Panc1 (cell line): ENCODE results near the gene DENND1B. TPM values are rescaled to one million over a fixed set of nuclear protein-coding genes. Genes with fewer than 3 reads are reported as not detected.

Source experiments
- ATAC-seq: fragments of 200-7000 bp; cut with Tn5 transposase; 2 replicates; pipeline ENCODE4 v1.9.1; 2020; ENCODE audit warnings: mild to moderate bottlenecking, moderate library complexity
- BruUV-seq: library from RNA; stranded (reverse); fragments of 400-500 nt; replicated peaks from 2 replicates; lab custom pipeline; 2021; lab: Mats Ljungman, UMichigan
- CTCF ChIA-PET: fragments of 300-600 bp; sonication (Branson Sonifier 250); formaldehyde crosslinking; loops from one replicate; lab custom pipeline; 2022; ENCODE audit warnings: antibody characterized with exemption; lab: Charles Lee
- POLR2A ChIA-PET: fragments of 300-600 bp; sonication (Branson Sonifier 250); formaldehyde crosslinking; loops from one replicate; lab custom pipeline; 2022; ENCODE audit warnings: antibody characterized with exemption; lab: Charles Lee
- DNase-seq: peaks from one replicate; pipeline ENCODE4 v3.0.0-alpha.2; 2010; ENCODE audit warnings: low read depth, low spot score
- H3K27ac ChIP-seq: 2 replicates; pipeline ENCODE4 v1.5.1; 2011; ENCODE audit warnings: mild to moderate bottlenecking, low read length, inconsistent platforms
- H3K27me3 ChIP-seq: fragments of 200-500 bp; sonication (Bioruptor generic); 2 replicates; pipeline ENCODE4 v1.6.0; 2014; ENCODE audit warnings: low read length, inconsistent platforms; ENCODE audit not compliant: control insufficient read depth, insufficient read depth
- H3K36me3 ChIP-seq: fragments of 200-500 bp; sonication (Bioruptor generic); 2 replicates; pipeline ENCODE4 v1.5.1; 2014; ENCODE audit warnings: inconsistent platforms, mild to moderate bottlenecking, low read length, moderate library complexity; ENCODE audit not compliant: control insufficient read depth, insufficient read depth
- H3K4me1 ChIP-seq: 2 replicates; pipeline ENCODE4 v1.5.1; 2011; ENCODE audit warnings: inconsistent platforms, mild to moderate bottlenecking, low read length, moderate library complexity; ENCODE audit not compliant: control insufficient read depth, insufficient read depth
- H3K4me3 ChIP-seq, 2 experiments: 2 replicates each; pipeline ENCODE4 v1.5.1; 2011 to 2012; ENCODE audit warnings: low read depth in 2 of 2, low read length in 2 of 2, mild to moderate bottlenecking in 2 of 2, inconsistent platforms in 1 of 2, moderate library complexity in 1 of 2
- H3K9me3 ChIP-seq: fragments of 200-500 bp; sonication (Bioruptor generic); 2 replicates; pipeline ENCODE4 v1.5.1; 2014; ENCODE audit warnings: low read depth, mild to moderate bottlenecking, inconsistent platforms, low read length, moderate library complexity; ENCODE audit not compliant: control insufficient read depth, insufficient read depth
- CTCF ChIP-seq: fragments of 450-650 bp; IDR thresholded peaks from 2 replicates; pipeline ENCODE4 v1.5.1; 2017; ENCODE audit warnings: mild to moderate bottlenecking
- POLR2AphosphoS5 ChIP-seq: IDR thresholded peaks from 2 replicates; pipeline ENCODE4 v1.6.1; 2012; ENCODE audit warnings: mild to moderate bottlenecking, low read depth, low read length, moderate library complexity
- REST ChIP-seq, 2 experiments: IDR thresholded peaks; 2 replicates each; pipeline ENCODE4 v1.6.1; 2011 to 2012; ENCODE audit warnings: low read depth in 2 of 2, control low read depth in 1 of 2, low read length in 1 of 2, mild to moderate bottlenecking in 1 of 2, moderate library complexity in 1 of 2; ENCODE audit not compliant: insufficient read depth in 1 of 2
- SIN3A ChIP-seq: IDR thresholded peaks from 2 replicates; pipeline ENCODE4 v1.6.1; 2012; ENCODE audit warnings: low read depth, mild to moderate bottlenecking, low read length, moderate library complexity, borderline replicate concordance; ENCODE audit not compliant: insufficient read depth
- TCF7L2 ChIP-seq: IDR thresholded peaks from 2 replicates; pipeline ENCODE4 v1.6.1; 2011; ENCODE audit warnings: mild to moderate bottlenecking, low read depth, low read length, inconsistent platforms
- in situ Hi-C: cut with HindIII; loops from 2 replicates; pipeline ENCODE4 v1.10.0; 2016; ENCODE audit warnings: low sequenced_read_pairs, low pct_unique_long_range_greater_than_20kb
- intact Hi-C: fragments of 100-400 bp; cut with micrococcal nuclease; formaldehyde crosslinking; loops from one replicate; pipeline ENCODE4 v1.10.0; 2022; ENCODE audit not compliant: unreplicated experiment
- total RNA-seq: library from RNA; stranded (reverse); gene quantifications from one replicate; pipeline ENCODE4 v1.2.1, GENCODE V29; 2021; ENCODE audit not compliant: unreplicated experiment

Gene DENND1B
- total RNA-seq, 1 experiment from 2014 or later = 7.7 TPM

- ATAC-seq = no peak
- H3K9me3 ChIP-seq = no peaks in the 10 kb centered on the region
- no TSS peak for BruUV-seq
- TF ChIP-seq POLR2AphosphoS5 = no peak
- no peak for TF ChIP-seq SIN3A
- no peak for TF ChIP-seq CTCF
- TF ChIP-seq REST (IDR thresholded peaks at IDR 0.05; ENCODE audit: insufficient read depth in 1 of 2, low read depth in 2 of 2, low read length in 1 of 2) = no peak
- TF ChIP-seq TCF7L2 = no peak
- no peaks in the 10 kb centered on the region for H3K4me1 ChIP-seq
- intact Hi-C loops (no loop called here), in situ Hi-C loops (no loop called here)
- H3K27ac ChIP-seq = no peak overlapping the region
- ChIA-PET POLR2A (no interaction called here), CTCF (no interaction called here)
- H3K36me3 ChIP-seq = no peaks in the 10 kb centered on the region
- H3K4me3 ChIP-seq = no peak overlapping the region
- DNase-seq = no peak
- H3K27me3 ChIP-seq = no peaks in the 10 kb centered on the region
Measured at GRCh38 chr1:197481101-197481500, 294.2 kb downstream of the DENND1B start.

GRCh38 chr1:197480446-197480845, 294.8 kb downstream of the DENND1B start:
- TF ChIP-seq SIN3A = no peak
- no peak for TF ChIP-seq REST (IDR thresholded peaks at IDR 0.05; ENCODE audit: insufficient read depth in 1 of 2, low read depth in 2 of 2, low read length in 1 of 2)
- TF ChIP-seq CTCF = no peak
- TF ChIP-seq TCF7L2 = no peak
- TF ChIP-seq POLR2AphosphoS5 = no peak
- intact Hi-C loops (no loop called here), in situ Hi-C loops (no loop called here)
- BruUV-seq = no TSS peak
- POLR2A ChIA-PET = no interaction called here
- CTCF ChIA-PET = no interaction called here
- Histone ChIP-seq H3K4me3 (no peak overlapping the region), H3K27ac (no peak overlapping the region), H3K4me1 (no peaks in the 10 kb centered on the region), H3K9me3 (no peaks in the 10 kb centered on the region), H3K27me3 (no peaks in the 10 kb centered on the region), H3K36me3 (no peaks in the 10 kb centered on the region)
- no peak for DNase-seq
- no peak for ATAC-seq
